GM18909 (cell line): ENCODE measurements around the gene SLC9A1.
A peak's percentile ranks its signal among the peaks of the same experiment; 100 is the strongest.

Source experiments
- ATAC-seq: cut with Tn5 transposase; IDR thresholded peaks from one replicate; pipeline ENCODE4 v1.9.1; 2021; ENCODE audit warnings: mild to moderate bottlenecking; ENCODE audit not compliant: unreplicated experiment, poor library complexity

SLC9A1 gene

DNA sequence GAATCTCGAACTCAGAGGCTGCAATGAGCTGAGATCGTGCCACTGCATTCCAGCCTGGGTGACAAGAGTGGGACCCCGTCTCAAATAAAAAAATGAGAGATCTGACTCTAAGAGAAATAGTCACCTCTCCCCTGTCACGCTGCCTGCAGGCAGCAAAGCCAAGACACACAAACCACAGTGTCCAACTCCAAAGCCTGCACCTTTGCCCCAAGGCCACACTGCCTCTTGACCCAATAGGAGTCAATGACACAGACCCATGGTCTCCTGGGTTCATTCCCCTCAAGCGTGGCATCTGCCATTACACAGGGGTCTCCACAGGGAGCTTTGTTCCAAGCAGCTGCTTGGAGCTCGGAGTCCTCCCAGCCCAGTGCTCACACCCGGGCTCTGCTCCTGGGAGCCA, 46.3 kb downstream of the SLC9A1 start:
- ATAC-seq, result no peak

DNA sequence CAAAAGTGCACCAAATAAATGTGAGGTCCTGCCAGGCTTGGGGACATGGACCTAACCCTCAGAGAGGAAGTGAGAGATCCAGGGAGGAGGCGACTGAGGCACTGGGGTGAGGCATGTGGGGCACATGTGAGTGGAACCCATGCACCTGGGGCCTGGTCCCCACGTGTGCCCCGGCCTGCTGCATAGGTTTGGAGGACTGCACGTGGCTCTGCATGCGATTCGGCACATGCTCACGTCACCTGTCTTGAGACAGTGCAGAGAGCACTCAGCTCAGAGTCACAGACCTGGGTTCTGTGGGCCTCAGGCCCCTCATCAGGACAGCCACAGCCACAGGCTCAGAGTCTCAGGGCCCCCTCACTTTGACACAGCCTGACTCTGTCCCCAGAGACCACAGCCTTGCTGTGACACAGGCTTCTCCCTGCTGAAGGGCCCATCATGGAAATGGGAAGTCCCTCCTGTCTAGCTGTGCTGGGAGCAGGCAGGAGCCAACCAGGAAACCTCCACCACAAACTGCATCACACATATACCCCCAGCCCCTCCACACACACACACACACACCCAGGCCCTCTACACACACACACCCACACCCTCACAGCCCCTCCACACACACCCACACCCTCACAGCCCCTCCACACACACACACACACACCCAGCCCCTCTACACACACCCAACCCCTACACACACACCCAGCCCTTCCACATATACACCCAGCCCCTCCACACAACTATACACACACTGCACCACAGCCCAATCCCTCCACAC, 48.2 kb downstream of the SLC9A1 start:
- ATAC-seq, result no peak

GRCh38 chr1:27105018-27105417, 49.9 kb downstream of the SLC9A1 start:
- ATAC-seq, result no peak

GRCh38 chr1:27103498-27103897, 51.4 kb downstream of the SLC9A1 start:
- ATAC-seq, result no peak

- no peak for ATAC-seq
Measured at GRCh38 chr1:27102707-27103468, 52.0 kb downstream of the SLC9A1 start.

- ATAC-seq, result no peak
Measured at GRCh38 chr1:27102134-27102706, 52.7 kb downstream of the SLC9A1 start.

DNA sequence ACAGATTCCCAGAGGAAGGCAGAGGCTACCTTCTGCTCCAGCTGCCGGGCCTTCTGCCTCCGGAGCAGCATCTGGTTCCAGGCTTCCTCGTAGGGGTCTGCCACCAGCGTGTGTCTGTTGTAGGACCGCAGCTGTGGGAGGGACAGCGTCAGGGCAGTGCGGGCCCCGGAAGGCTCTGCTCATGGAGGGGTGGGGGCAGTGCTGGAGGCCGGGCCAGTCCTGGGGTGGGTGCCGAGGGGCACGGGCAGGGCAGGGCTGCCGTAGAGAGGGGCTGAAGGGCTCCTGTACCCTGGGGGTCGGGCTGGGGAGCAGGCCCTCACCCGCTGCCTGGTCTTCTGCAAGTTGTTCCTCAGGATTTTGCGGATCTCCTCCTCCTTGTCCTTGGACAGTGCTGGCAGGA, 53.2 kb downstream of the SLC9A1 start:
- no peak for ATAC-seq

DNA sequence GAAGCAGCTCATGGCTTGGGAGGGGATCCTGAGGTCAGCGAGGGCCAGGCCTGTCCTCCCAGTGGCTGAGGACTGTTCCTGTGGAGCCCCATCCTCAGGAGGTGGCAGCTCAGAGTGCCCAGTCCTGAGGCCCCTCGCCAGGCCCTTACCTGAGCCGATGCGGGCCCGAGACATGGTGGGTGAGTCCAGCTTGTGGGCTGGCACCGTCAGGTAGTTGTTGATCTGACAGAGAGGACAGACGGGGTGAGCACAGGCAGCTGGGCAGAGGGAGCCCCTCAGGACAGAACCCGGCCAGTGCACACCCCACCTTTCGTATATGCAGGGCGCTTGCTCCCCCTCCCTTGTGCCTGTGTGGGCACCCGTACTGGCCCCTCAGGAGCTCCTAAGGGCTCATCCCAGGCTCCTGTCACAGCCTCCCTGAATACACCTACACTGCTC, 53.9 kb downstream of the SLC9A1 start:
- no peak for ATAC-seq

DNA sequence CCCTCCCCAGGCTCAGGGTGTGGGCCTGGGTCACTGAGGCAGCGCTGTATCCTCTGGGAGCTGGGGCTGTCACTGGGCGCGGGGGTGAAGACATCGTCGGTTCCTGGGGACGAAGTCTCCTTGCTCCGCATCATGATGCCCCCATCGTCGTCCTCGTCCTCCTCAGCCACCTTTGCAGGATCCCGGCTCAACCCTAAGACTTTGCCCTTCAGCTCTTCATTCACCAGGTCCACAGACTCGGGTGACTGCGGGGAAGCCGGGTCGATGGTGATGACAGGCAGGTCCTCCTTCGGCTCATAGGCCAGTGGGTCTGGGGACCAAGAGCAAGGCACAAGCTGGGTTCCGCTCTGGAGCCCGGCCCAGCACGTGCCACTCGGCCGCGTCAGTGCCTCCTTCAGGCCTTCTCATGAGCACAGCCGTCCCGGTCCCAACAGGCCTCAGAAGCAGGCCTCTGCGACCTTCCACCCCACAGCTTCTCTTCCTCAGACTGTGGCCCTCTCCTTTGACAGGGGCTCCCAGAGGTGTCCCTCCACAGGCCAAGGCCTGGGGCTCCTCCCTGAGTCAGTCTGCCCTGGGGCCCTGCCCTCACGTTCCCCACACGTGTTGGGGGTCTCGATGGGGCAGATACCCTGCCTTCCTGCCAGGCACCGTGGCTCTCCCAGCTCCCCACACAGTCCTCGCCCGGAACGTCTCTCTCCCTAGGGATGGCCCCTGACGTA, 54.4 kb downstream of the SLC9A1 start:
- ATAC-seq, result no peak

DNA sequence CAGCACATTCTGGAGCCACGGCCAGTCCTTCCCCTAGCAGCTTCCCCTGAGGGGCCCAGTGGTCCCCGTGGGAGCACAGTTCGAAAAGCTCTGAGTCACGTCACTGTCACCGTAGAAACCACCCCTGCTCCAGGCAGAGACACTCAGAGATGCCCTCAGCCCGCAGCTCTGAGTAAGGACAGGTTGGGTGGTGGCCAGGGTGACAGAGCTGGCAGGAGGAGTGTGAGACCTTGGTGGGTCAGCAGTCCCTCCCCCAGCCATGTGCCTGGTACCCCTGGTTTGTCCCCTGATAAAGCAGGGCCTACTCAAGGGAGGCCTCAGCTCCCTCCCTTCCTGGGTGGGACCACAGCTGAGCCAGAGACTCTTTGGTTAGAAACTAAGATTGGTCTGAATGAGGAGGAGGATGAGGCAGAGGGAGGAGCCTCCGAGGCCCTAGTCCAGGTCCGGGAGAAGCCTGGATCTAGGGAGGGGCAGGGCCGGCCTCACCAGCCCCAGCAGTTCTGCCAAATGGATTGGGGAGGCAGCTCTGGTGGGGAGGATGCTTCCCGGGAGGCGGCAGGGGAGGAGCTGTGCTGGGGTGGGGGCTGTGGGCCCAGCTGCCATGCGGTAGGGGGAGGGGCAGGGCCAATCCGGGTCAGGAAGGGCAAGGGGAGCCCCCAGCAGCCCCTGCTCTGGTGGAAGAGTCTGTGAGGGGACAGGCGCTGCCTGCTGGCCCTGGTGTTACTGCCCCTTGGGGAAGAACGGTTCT, 55.2 kb downstream of the SLC9A1 start:
- ATAC-seq, result peak; percentile 57

- ATAC-seq, result peak; percentile 32
Measured at GRCh38 chr1:27099135-27099586, 55.8 kb downstream of the SLC9A1 start.

DNA sequence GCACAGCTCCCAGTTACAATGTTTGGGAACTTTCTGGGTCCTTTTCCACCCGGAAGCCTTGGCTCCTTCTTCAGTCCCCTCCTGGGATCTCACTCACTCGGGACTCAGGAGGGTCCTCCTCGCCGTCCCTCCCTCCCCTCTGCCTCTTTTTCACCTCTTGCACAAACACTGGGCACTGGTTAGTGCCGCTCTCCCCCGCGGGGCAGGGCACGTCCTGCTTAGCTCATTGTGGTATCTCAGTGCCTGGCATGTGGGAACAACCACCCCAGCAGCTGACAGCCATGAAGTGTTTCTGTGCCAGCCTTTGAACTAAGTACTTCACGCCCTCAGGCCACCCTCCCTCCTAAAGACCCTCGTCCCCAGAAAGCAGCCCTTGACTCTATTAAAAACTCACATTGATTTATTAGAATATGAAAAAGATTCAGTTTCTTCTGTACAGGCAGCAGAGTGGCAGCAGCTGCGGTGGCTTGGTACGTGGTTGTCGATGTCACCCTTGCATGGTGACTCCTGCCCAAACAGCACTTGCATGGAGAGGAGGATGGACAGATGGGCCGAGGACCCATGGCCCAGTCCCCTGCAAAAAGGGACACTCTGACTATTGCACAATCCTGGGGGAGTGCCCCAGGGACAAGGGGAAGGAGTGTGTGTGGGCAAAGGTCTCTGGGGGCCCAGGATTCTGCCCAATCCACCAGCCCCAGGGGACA, 56.3 kb downstream of the SLC9A1 start:
- no peak for ATAC-seq

- ATAC-seq, result no peak
Measured at GRCh38 chr1:27097484-27097917, 57.4 kb downstream of the SLC9A1 start.

GRCh38 chr1:27095576-27095975, 59.3 kb downstream of the SLC9A1 start:
- no peak for ATAC-seq

GRCh38 chr1:27092888-27093287, 62.0 kb downstream of the SLC9A1 start:
- ATAC-seq, result no peak

- no peak for ATAC-seq
Measured at GRCh38 chr1:27090911-27091310, 64.0 kb downstream of the SLC9A1 start.

DNA sequence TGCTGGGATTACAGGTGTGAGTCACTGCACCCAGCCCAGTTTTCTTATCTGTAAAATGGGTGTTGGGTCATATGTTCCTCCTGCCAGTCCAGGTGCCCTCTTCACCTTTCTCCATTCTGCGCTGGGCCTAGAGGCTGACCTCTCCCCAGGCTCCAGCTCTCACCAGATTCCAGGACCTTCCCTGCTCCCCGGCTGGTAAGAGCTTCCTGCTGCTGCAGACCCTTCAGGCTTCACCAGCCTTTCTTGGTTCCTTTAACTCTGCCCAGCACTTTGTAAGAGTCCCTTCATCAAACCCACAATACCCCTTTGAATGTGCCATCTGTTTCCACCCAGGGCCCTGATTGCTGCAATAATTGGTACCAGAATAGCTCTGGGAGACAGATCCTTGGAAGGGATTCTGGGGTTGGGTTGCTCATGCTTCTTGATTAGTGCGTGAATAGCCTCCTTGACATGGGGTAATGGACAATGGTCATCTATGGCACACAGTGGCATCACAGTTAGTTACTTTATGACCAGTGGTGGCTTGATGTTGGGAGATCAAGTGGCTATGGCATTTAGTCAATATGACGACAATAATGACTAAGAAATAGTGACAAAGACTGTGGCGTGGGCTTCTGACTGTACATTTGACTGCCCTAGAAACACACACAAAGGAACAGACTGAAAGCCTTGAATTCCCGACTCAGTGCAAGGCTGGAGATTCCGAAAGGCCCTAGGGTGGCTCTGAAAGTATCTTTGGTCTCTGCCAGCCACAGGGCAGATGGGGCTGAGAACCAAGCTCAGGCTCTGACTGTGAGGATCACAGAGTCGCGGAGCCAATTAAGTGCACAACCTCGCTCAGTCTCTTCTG, 67.3 kb downstream of the SLC9A1 start:
- ATAC-seq, result no peak

DNA sequence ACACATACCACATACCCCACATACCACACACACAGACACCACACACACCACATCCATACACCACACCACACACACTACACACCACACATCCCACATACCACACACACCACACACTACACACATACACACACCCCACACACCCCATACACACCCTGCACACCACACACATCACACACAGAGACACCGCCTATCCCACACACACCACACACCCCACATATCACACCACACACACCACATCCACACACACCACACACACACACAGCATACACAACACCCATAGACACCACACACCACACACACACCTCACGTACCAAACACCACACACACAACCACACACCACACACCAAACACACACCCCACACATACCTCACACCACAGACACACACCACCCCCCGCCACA, 68.3 kb downstream of the SLC9A1 start:
- ATAC-seq, result no peak
